Astrocyte of the spinal cord (primary cell): ENCODE measurements around the gene ELP2.

Experiments
- DNase-seq: peaks from one replicate; pipeline ENCODE4 v3.0.0; 2011; ENCODE audit warnings: low read depth, low spot score
- H3K4me3 ChIP-seq: 2 replicates; pipeline ENCODE4 v1.5.1; 2011; ENCODE audit warnings: low read depth, mild to moderate bottlenecking, low read length, moderate library complexity
- in situ Hi-C: cut with HindIII; loops from 2 replicates; pipeline ENCODE4 v1.10.0; 2017; ENCODE audit warnings: low sequenced_read_pairs
- TF ChIP-seq, protein P1 (sequence below): IDR thresholded peaks from 2 replicates; pipeline ENCODE4 v1.5.1; 2012; ENCODE audit warnings: low read depth, mild to moderate bottlenecking, low read length, inconsistent platforms

The ELP2 gene

DNA sequence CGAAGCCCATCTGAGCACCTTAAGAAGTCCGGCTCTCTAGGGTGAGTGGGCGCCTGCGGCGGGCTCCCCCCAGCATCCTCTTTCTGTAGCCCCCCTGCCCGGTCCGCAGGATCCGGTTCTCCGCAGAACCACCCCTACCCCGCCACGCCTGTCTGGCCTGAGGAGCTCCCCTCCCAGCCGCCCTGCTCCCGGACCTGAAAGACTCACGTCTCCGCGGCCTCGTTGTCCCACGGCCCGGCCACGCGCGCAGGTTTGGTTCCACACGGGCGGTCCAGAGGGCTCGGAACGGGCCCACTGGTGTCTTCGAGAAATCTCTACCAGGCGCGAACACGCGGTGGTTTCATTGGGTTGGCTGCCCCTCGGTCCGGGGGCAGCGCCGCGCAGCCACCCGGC lies 796 bp upstream of the ELP2 start:
- in situ Hi-C loops: no loop called here
- TF ChIP-seq, protein P1, sequence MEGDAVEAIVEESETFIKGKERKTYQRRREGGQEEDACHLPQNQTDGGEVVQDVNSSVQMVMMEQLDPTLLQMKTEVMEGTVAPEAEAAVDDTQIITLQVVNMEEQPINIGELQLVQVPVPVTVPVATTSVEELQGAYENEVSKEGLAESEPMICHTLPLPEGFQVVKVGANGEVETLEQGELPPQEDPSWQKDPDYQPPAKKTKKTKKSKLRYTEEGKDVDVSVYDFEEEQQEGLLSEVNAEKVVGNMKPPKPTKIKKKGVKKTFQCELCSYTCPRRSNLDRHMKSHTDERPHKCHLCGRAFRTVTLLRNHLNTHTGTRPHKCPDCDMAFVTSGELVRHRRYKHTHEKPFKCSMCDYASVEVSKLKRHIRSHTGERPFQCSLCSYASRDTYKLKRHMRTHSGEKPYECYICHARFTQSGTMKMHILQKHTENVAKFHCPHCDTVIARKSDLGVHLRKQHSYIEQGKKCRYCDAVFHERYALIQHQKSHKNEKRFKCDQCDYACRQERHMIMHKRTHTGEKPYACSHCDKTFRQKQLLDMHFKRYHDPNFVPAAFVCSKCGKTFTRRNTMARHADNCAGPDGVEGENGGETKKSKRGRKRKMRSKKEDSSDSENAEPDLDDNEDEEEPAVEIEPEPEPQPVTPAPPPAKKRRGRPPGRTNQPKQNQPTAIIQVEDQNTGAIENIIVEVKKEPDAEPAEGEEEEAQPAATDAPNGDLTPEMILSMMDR: no peak
- peak overlapping the region; percentile 99 for H3K4me3 ChIP-seq
- no peak for DNase-seq

DNA sequence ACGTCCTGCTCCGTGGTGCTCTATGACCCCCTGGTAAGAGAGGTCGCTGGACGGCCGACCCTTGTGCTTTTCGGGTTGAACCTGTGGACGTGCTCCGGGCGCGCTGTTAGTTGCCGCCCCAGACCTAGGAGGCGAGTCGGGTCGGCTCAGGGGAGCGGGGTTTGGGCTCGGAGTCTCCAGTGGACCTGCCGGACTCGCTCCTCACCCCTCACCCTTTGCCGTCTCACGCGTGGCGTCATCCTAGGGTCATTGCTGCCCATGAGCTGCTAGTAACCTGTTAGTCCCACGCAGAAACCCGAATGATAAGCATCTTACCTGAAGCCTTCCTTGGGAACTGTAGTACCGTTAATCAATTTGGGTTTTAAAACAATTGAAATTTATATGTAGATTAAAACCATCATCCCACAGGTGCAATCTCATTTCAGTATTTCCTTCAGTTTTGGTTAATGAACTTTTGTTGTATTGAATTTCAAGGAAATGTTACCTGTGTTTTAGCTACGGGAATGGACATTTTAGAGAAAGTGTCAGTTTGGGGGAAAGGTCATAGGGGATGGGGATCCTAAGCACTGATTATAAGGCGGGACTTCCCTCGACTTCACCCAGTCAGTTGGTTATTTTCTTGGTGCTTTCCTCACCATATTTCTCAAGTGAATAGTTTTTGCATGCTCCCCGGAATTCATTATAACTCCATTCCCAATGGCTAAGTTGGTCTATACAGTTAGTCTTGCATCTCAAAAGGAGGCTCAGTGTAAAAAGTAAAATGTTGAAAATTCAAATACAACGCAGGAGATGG lies 536 bp downstream of the ELP2 start:
- H3K4me3 ChIP-seq: peak overlapping the region; percentile 99
- in situ Hi-C loops: no loop called here
- no peak for DNase-seq
- TF ChIP-seq, protein P1: no peak

DNA sequence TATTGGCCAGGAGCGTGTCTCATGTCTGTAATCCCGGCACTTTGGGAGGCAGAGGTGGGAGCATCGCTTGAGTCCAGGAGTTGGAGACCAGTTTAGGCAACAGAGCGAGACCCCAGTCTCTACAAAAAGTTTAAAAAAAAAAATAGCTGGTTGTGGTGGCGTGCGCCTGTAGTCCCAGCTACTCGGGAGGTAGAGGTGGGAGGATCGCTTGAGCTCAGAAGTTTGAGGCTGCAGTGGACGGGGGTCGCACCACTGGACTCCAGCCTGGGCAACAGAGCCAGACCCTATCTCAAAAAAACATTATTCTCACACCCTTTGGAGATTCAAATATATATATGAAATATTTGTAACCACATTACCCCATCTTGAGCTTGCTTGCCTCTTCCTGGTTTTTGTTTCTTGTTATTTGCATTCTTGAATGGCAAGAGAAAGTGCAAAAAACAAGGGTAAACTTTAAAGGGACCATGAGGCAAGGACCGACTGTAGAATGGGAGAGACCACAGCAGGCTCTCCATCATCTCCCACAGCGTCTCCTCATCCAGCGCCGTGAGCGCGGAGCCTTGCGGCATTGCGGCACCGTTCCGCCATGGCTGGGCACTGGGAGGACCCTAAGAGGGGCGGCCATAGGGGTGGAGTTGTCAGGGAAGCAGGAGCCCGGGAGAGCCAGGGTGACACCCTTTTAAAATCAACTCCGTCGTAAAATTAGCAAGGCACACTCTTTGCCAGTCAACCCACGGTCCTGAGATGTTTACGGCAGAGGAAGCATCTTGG lies 1.4 kb downstream of the ELP2 start:
- H3K4me3 ChIP-seq: peak overlapping the region; percentile 99
- TF ChIP-seq, protein P1: no peak
- DNase-seq: no peak
- in situ Hi-C loops: no loop called here

DNA sequence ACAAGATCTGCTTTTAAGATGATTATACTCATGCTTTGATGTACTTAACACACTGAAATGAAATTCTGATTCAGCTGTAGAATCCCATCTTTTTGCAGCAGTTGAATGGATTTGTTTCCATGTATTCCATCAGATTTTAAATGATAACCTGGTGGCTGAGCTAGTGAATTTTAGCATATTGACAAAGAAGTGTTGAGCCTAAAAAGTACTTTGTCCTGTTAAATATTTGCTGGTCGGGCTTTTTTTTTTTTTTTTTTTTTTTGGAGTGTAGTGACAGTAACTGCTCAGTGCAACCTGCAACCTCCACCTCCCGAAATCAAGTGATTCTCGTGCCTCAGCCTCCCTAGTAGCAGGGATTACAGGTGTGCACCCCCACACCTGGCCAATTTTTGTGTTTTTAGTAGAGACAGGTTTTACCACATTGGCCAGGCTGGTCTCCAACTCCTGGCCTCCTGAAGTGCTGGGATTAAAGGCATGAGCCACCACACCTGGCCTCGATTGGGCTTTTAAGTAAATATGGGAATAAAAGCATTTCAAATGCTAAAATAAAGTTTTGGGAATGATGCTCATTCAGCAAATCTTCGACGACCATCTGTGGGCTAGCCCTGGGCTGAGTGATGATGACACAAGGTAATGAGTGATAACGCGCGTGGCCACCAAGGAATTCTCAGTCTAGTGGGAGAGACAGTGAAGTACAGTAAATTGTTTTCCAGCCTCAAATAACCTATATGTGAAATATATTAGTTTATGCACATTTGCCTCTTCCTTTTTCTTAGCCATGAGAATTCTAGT lies 2.2 kb downstream of the ELP2 start:
- TF ChIP-seq, protein P1: no peak
- DNase-seq: no peak
- in situ Hi-C loops: no loop called here
- H3K4me3 ChIP-seq: no peak overlapping the region

DNA sequence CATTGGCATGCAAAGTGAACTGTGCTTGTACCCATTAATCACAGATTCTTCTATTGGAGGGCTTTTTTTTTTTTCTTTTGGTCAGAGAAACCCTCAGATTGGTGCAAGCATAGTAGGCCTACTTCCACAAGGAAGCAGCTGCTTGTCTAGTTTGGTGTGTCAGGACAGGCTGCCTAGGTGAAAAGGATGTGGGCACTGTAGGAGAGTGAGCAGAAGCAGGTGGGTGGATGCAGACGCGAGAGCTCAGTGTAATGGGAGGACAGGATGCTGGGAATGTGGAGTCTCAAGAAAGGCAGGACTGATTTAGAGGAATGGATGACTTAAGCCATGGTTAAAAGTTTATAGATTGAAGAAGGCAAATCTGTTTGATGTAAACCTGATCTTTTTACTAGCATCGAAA lies 3.1 kb downstream of the ELP2 start:
- in situ Hi-C loops: no loop called here
- H3K4me3 ChIP-seq: no peak overlapping the region
- DNase-seq: no peak
- TF ChIP-seq, protein P1: no peak

DNA sequence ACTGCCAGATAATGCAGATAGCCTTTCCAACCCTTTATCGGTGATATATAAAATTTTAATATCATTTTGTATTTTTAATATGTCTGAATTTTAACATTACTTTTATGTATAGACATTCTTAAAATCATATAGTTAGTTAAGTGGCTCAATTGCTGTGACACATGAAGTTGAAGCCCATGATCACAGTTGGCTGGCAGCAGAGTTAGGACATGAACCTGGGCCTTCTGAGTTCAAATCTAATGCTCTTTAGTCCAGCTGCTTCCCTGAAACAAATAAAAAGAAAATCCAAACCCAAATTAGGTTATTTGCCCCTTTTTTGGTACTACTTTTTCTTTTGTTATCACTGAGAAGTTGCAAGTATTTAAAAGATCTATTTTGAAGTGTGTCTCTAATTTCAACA lies 5.6 kb downstream of the ELP2 start:
- no peak overlapping the region for H3K4me3 ChIP-seq
- DNase-seq: no peak
- TF ChIP-seq, protein P1: no peak
- in situ Hi-C loops: no loop called here
